NCI-H187 treated with DMSO at 0.1 percent for 48 hours (cell line): Measurements from ENCODE around the gene SLCO3A1.
A peak's percentile ranks its signal among the peaks of the same experiment; 100 is the strongest.

Source experiments
- DNase-seq: peaks from one replicate; lab custom pipeline; 2025; lab: John Stamatoyannopoulos, UW

Gene SLCO3A1

DNA sequence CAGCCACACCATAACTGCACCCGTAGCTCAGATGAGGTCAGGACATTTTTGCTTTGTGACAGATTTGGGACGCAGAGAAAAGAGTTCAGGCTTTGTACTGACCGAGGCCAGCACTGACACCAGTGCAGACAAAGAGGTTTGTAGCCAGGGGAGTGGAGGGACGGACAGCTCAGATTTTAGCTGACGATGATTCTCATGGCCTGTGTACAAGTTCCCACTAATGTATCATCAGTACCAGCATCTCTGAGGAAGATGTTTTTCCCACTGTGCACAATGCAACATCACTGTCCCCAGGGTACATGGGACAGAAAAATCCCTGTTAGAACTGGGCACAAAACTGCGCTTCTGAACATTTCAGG lies 112.7 kb downstream of the SLCO3A1 start:
- DNase-seq: no peak

DNA sequence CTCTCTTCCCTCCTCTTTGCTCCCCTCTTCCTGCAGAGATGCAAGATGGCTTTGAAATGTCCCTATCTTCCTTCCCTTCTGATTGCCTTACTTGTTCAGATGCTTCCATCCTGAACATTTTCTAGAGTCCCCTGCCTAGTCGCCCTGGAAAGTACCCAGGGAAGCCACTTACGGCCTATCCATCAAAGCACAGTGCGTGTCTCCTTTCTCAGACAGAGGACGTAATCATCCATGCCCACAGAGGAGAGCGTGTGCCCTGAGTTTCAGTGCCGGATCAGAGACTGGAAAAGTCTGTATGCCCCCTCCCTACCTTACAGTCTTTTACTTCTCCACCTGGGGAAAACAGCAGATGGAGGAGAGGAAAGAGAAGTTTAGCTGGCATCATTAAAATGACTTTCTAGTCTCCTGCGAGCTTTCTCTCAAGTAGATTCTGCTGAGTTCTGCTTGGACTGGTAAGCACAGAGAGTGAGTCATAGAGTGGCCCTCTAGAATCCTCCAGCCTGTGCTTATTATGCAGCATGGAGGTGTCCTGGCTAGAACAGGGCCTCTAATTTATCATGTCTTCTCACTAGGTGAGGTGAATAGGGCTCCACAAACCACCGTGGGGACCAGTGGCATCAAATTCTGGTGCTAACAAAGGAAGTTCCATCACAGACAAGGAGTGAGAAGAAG lies 114.6 kb downstream of the SLCO3A1 start:
- DNase-seq: peak; percentile 44

GRCh38 chr15:91968610-91969009 lies 115.1 kb downstream of the SLCO3A1 start:
- DNase-seq: no peak

DNA sequence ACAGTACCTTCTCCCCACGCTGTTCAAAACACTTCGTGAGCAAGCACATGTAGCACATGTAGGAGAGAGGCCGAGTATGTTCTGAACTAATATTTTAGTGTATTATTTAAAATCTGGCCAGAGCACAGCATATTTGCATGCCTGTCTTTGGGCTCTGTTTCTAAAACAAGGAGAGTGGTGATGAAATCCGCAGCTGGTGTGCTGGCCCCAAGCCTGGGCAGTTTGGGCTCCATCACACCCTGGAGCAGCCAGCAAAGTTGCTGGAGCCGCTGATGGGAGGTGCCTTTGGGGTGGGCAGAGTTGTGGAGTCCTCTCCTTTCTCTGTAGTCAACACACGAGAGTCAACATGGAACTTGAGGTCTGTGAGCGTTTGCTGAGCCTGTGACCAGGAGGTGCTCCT lies 116.6 kb downstream of the SLCO3A1 start:
- DNase-seq: no peak

DNA sequence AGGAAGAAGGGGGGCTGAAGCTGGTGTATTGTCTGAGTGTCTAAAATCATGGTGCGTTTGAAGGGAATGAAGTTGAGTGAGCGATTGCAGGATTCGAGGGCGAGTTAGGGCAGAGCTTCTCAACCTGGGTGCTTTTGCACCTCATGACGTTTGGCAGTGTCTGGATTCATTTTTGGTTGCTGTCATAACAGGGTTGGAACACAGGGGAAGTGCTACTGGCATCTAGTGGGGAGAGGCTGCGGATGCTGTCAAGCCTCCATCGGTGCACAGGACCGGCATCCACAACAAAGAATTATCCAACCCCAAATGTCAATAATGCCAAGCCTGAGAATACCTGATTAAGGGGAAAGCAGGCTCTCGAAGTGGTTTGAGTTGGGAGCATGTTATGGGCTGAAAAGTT lies 120.0 kb downstream of the SLCO3A1 start:
- no peak for DNase-seq

- DNase-seq: no peak
Observed at GRCh38 chr15:91974321-91974720, 120.8 kb downstream of the SLCO3A1 start.

DNA sequence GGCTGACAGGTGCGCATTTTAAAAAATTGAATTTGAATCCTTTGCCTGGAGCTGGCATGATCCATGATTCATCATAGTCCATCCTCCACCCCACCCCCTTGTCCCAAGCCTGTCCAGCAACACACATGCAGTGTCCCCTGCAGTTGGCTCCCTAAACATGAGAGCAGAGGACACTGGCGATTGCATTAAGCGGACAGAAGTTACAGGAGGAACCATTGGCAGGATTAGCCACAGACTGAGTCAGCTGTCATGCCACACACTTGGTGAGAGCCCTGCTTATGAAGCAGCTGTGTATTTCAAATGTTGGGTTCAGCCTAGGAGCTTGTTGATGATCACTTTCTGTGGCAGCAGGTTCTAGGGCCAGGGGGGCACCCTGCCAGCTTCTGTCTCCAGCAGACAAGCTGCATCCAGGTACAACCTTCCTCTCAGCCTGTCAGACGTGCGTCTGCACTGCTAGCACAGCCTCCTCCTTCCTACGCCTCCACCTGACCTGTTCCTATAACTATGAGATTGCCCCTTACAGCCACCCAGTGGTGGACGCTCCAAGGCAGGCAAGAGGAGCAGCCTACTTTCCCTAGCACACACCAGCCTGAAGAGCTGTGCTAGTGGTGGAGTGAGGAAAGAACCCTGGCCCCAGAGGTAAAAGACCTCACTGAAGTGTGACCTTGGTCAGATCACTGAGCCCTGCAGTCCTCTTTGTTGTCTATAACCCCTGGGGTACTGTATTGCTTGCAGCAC lies 121.9 kb downstream of the SLCO3A1 start:
- DNase-seq: no peak

DNA sequence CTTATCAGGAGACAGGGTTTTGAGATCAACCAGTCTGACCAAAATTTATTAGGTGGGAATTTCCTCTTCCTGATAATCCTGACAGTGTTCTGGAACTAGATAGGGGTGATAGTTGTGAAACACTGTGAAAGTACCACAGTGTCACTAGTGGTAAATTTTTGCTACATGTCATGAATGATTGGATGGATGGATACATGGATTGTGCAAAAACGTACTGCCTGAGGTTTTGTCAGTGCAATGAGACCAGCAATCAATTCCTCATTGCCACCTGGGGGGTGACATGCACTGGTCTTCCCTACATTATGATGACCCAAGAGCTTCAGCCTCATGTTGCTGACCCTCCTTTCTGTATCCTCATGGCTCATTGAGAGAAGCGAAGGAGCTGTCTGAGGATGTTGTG lies 123.5 kb downstream of the SLCO3A1 start:
- DNase-seq: no peak

DNA sequence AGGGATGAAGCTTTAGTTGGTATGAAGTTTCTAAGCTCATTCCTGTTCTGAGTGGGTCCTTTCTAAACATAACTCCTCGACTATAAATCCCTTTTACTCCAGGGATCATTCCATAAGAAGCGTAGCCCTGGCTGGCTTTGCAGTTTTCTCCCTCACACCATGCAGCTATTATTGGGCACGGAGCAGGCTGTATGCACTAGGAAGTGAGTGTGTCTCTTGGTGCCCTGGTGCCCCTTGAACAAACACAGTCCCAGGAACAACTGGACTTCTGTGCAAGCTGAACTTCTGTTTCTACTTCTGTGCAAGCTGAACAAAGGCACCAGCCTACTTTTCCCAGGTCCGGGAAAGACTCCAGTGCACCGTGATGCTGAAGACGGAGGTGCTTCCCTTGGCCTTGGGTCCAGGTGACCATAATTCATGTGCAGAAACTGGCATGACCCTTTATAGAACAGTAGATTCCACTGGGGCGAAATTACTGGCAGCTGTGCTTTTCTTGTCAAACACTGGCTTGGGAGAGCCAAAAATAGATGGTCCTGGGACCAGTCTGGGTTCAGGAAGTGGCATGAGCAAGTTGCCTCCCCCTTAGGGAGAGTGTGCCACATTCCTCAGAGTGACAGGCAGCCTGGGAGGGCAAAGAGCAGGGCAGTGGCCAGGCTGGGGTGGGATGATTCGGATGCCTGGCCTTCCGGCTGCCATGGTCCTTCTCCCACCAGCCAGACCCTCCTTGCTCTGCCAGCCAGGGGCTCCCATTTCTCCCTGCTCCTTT lies 127.2 kb downstream of the SLCO3A1 start:
- no peak for DNase-seq

DNA sequence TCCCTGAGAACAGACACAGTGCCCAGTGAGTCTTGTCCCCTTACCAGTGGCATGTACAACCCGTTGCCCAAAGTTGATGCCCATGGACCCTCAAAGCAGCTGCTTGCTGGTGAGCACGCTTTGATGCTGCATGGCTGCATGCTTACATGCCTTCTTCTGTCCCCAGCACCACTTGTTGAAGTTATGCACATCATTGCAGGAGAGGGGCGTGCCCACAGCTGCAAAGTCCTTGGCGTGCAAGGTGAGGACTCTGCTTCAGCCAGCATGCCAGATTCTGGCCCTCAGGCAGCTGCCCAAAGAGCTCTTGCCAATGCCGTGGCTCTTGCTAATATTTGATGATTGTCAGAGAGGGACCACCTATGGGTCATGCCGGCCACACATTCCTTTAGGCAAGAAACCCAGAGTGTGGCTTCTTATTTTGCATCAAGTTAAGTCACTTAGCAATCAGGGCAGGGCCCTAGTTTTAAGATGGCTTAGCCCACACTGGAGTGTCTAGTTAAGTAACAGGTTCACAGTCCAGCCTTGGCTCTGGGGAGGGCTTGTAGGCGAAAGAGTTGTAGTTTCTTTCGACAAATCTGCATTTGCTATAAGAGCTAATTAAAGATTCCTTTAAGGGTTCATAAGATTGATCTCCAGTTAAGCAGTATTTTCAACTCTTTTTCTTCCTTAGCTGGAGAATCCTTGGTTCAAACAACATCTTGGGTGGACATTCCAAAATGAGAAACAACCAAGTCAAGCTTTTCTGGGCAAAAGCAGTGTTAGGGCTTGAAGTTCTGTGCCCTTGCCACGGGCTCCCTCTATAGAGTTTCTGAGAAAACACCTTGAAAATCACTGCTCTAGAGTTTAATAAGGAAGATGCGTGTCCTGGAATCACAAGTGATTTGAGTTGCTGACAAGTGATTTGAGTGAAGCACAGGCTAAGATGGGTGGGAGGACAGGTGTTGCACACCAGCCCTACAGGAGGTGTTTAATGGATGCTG lies 128.6 kb downstream of the SLCO3A1 start:
- peak; percentile 18 for DNase-seq

DNA sequence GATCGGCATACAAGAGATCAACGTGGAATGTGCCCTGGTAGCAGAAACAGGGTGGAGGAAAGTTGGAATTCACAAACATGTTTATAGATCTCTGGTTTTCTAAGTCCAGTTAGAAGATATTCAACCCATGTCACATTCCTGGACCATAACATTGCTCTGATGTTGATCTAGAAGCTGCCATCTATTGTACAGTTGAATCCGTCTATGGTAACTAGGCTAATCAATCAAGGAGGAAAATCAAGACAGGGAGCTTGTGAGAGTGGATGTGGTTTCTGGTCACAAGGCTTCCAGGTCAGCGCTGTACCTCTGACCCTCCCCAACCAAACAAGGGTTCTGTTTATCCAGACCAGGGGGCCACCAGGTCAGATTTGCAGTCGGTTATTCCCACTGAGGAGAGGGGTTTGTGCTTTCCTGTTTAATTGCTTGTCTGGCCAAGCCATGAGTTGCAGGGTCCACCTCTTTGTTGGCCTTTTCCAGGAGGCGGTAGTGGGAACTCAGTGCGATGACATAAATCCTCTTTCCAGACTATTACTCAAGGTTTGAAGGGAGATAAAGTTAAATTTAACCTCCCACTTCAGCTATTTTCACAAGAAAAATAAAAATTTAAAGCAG lies 130.3 kb downstream of the SLCO3A1 start:
- DNase-seq: no peak

DNA sequence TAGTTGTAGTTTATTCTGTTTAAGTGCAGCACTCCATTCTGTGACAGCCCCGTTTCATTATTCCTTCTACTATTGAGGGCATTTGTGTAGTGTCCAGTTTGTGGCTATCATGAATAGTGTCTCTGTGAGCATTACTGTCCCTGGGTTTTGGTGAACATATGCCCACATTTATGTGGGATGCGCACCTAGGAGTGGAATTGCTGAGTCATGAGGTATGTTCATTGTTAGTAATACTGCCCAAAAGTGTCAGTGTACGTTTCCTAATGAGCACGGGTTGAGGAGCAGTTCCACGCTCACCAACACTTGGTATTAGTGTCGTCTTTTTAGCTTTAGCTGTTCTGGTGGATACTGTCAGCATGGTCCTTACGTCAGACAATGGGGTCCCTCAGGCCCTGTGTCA lies 131.8 kb downstream of the SLCO3A1 start:
- no peak for DNase-seq

GRCh38 chr15:91988071-91988470 lies 134.6 kb downstream of the SLCO3A1 start:
- DNase-seq: no peak

GRCh38 chr15:91988655-91989054 lies 135.1 kb downstream of the SLCO3A1 start:
- DNase-seq: no peak

DNA sequence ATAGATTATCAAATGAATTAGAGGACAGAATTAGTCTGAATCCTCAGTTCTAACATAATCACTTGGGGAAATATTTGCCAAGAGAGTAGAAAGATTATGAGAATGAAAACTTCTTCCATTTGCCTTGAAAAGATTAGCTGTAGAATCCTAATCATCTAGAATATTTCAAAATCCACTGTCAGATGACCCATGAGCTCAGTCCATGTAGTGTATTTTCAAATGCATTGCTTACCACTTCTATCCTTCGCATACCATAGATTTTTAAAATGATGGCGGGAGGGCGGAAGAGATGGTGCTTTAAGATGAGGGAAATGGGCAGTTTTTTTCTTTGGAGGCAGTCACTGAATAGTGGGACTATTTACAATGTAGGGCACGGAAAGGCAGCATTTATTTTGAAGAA lies 136.3 kb downstream of the SLCO3A1 start:
- no peak for DNase-seq

- DNase-seq: no peak
Observed at GRCh38 chr15:91992945-91993344, 139.4 kb downstream of the SLCO3A1 start.

DNA sequence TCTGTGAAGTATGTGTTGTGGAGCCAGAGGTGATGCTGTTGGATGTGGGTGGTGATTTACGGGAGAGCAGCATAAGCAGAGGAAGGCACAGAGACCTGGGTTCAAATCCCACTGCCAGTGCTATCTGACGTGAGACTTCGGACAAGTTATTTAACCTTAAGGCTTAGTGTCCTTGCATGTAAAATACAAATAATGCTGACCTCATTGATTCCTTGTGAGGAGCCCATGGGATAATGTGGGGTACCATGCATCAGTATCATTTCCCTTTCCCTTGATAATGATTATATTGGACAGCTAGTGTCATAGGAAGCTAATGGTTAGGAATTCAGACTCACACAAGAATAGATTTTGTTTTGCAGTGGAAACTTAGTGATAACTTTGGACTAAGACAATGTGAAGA lies 141.6 kb downstream of the SLCO3A1 start:
- no peak for DNase-seq

- DNase-seq: no peak
Observed at GRCh38 chr15:91997163-91997562, 143.7 kb downstream of the SLCO3A1 start.

DNA sequence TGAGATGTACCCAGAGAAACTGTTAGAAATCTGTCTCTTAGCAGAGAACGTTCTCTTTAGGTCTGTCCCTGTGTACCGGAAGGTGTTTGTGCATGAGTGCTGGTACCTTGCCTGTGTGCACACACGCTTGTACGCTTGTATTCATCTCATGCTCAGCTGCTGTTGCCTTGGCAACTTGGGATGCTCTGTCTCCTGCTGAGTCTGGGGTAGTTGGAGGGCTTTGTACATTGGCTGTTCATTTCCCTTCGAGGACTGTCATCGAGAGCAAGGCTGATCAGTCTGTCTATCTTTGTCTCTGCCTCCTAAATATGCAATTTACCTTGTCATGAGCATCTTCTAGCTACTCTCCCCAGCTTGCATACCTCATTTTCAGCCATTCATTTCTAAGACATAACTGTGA lies 147.2 kb downstream of the SLCO3A1 start:
- DNase-seq: no peak

- DNase-seq: peak; percentile 83
Observed at GRCh38 chr15:92001307-92001706, 147.8 kb downstream of the SLCO3A1 start.

- no peak for DNase-seq
Observed at GRCh38 chr15:92002666-92003065, 149.2 kb downstream of the SLCO3A1 start.
